A549 (cell line): Measurements from ENCODE around the gene C2orf68.

Experiments used
- E2F6 ChIP-seq: IDR thresholded peaks from 2 replicates; pipeline ENCODE4 v1.6.1; 2012; ENCODE audit warnings: low read depth, borderline replicate concordance
- MAZ ChIP-seq: fragments of 150-350 bp; IDR thresholded peaks from 2 replicates; pipeline ENCODE4 v1.6.1; 2014; ENCODE audit warnings: antibody characterized with exemption, low read depth, low read length, borderline replicate concordance
- POLR2A ChIP-seq: IDR thresholded peaks from 2 replicates; pipeline ENCODE4 v1.6.1; 2012; ENCODE audit warnings: mild to moderate bottlenecking, low read length
- SMC3 ChIP-seq: fragments of >200 bp; sonication (Bioruptor Twin); formaldehyde crosslinking; IDR thresholded peaks from 3 replicates; pipeline ENCODE4 v1.6.1; 2018; ENCODE audit warnings: inconsistent platforms
- TF ChIP-seq, protein P1 (sequence below): fragments of >200 bp; sonication (Bioruptor Twin); formaldehyde crosslinking; IDR thresholded peaks from 3 replicates; pipeline ENCODE4 v1.5.1; 2016
- TF ChIP-seq, protein P2 (sequence below): IDR thresholded peaks from 2 replicates; pipeline ENCODE4 v1.6.1; 2012

DNA sequence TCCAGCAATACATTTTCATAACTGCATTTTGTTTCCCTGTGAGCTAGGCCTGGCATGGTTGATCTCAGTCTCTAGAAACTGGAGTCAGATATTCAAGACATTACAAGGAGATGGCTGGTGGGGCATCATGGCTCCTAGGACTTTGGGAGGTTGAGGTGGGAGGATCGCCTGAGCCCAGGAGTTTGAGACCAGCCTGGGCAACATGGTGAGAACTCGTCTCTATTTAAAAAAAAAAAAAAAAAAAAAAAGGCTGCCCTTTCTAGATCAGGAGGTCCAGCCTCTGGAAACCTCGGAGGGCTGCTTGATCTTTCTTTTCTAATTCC, 34.8 kb downstream of the C2orf68 start:
- no peak for TF ChIP-seq POLR2A
- TF ChIP-seq E2F6: no peak
- TF ChIP-seq, protein P1, sequence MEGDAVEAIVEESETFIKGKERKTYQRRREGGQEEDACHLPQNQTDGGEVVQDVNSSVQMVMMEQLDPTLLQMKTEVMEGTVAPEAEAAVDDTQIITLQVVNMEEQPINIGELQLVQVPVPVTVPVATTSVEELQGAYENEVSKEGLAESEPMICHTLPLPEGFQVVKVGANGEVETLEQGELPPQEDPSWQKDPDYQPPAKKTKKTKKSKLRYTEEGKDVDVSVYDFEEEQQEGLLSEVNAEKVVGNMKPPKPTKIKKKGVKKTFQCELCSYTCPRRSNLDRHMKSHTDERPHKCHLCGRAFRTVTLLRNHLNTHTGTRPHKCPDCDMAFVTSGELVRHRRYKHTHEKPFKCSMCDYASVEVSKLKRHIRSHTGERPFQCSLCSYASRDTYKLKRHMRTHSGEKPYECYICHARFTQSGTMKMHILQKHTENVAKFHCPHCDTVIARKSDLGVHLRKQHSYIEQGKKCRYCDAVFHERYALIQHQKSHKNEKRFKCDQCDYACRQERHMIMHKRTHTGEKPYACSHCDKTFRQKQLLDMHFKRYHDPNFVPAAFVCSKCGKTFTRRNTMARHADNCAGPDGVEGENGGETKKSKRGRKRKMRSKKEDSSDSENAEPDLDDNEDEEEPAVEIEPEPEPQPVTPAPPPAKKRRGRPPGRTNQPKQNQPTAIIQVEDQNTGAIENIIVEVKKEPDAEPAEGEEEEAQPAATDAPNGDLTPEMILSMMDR: no peak
- TF ChIP-seq MAZ: no peak
- TF ChIP-seq SMC3: no peak
- TF ChIP-seq, protein P2, sequence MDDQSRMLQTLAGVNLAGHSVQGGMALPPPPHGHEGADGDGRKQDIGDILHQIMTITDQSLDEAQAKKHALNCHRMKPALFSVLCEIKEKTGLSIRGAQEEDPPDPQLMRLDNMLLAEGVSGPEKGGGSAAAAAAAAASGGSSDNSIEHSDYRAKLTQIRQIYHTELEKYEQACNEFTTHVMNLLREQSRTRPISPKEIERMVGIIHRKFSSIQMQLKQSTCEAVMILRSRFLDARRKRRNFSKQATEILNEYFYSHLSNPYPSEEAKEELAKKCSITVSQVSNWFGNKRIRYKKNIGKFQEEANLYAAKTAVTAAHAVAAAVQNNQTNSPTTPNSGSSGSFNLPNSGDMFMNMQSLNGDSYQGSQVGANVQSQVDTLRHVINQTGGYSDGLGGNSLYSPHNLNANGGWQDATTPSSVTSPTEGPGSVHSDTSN: no peak
